Loucy (cell line): ENCODE results near the gene ADAMTSL4.

ENCODE experiments used
- CTCF ChIP-seq: fragments of 200-600 bp; sonication (generic); conservative IDR thresholded peaks from 2 replicates; pipeline ENCODE4 v1.5.1; 2014; ENCODE audit warnings: mild to moderate bottlenecking, antibody characterized with exemption, low read length
- EZH2phosphoT487 ChIP-seq: fragments of 200-600 bp; IDR thresholded peaks from 2 replicates; pipeline ENCODE4 v1.6.1; 2018; ENCODE audit warnings: antibody characterized with exemption, mild to moderate bottlenecking, moderate library complexity, borderline replicate concordance

- TF ChIP-seq CTCF (no peak), EZH2phosphoT487 (no peak)
These were observed 41.0 kb upstream of the ADAMTSL4 start, which contains the start of gene ECM1 for GRCh38 chr1:150507912-150508864.
